ENCODE data around the gene ADCK2.
"Not testable (repeated sequence)": the region's sequence is repeated elsewhere in the genome, so short reads cannot be mapped to it uniquely, and the experiment has no call there.

The ADCK2 gene

GRCh38 chr7:140697447-140698143, 24.9 kb downstream of the ADCK2 start:
- DNase-seq, result no peak
- CTCF ChIA-PET, result no interaction called here
- WGBS (ENCODE audit: insufficient coverage), result 34% methylated on average over 16 of the region's 24 CpGs
- Histone ChIP-seq H3K4me1 (ENCODE audit: control extremely low read depth in 1 of 4, control insufficient read depth in 4 of 4, insufficient read depth in 4 of 4, low read length in 3 of 4) (peaks cover 5 to 21% (median 19%) of the 10 kb centered on the region in 4 experiments), H3K27me3 (replicated peaks in 2 of 5; ENCODE audit: control insufficient read depth in 4 of 5, insufficient read depth in 5 of 5, low read length in 4 of 5) (no peaks in the 10 kb centered on the region), H3K36me3 (ENCODE audit: control insufficient read depth in 4 of 4, insufficient read depth in 4 of 4, low read length in 3 of 4) (peaks cover 0 to 8% (median 3%) of the 10 kb centered on the region in 4 experiments), H3K4me3 (ENCODE audit: control insufficient read depth in 1 of 7, extremely low read depth in 1 of 7, insufficient read depth in 4 of 7, low read depth in 2 of 7, low read length in 6 of 7) (peak overlapping the region; percentile 84 to 96 (median 92)), H3K9me3 (ENCODE audit: control extremely low read depth in 1 of 5, control insufficient read depth in 4 of 5, insufficient read depth in 2 of 5, low read depth in 1 of 5, low read length in 4 of 5) (no peaks in the 10 kb centered on the region), H3K27ac (ENCODE audit: insufficient read depth in 1 of 2, low read depth in 1 of 2, low read length in 2 of 2, poor library complexity in 1 of 2, severe bottlenecking in 2 of 2) (peak overlapping the region; percentile 25 to 91)
- POLR2A ChIA-PET, result no interaction called here

- Histone ChIP-seq H3K27ac (ENCODE audit: insufficient read depth in 1 of 2, low read depth in 1 of 2, low read length in 2 of 2, poor library complexity in 1 of 2, severe bottlenecking in 2 of 2) (no peak overlapping the region), H3K4me1 (ENCODE audit: control extremely low read depth in 1 of 4, control insufficient read depth in 4 of 4, insufficient read depth in 4 of 4, low read length in 3 of 4) (peaks cover 5 to 21% (median 19%) of the 10 kb centered on the region in 4 experiments), H3K27me3 (replicated peaks in 2 of 5; ENCODE audit: control insufficient read depth in 4 of 5, insufficient read depth in 5 of 5, low read length in 4 of 5) (no peaks in the 10 kb centered on the region), H3K36me3 (ENCODE audit: control insufficient read depth in 4 of 4, insufficient read depth in 4 of 4, low read length in 3 of 4) (peaks cover 0 to 14% (median 5%) of the 10 kb centered on the region in 4 experiments), H3K9me3 (ENCODE audit: control extremely low read depth in 1 of 5, control insufficient read depth in 4 of 5, insufficient read depth in 2 of 5, low read depth in 1 of 5, low read length in 4 of 5) (no peaks in the 10 kb centered on the region), H3K4me3 (ENCODE audit: control insufficient read depth in 1 of 7, extremely low read depth in 1 of 7, insufficient read depth in 4 of 7, low read depth in 2 of 7, low read length in 6 of 7) (peak overlapping the region in 2 of 7 experiments; percentile 89 to 94)
- no peak for DNase-seq
- ChIA-PET CTCF (no interaction called here), POLR2A (no interaction called here)
- 97% methylated on average over 8 of the region's 8 CpGs for WGBS (ENCODE audit: insufficient coverage)
Observed at GRCh38 chr7:140698477-140698876, 25.7 kb downstream of the ADCK2 start.

- Histone ChIP-seq H3K9me3 (ENCODE audit: control extremely low read depth in 1 of 5, control insufficient read depth in 4 of 5, insufficient read depth in 2 of 5, low read depth in 1 of 5, low read length in 4 of 5) (no peaks in the 10 kb centered on the region), H3K27me3 (replicated peaks in 2 of 5; ENCODE audit: control insufficient read depth in 4 of 5, insufficient read depth in 5 of 5, low read length in 4 of 5) (no peaks in the 10 kb centered on the region), H3K27ac (ENCODE audit: insufficient read depth in 1 of 2, low read depth in 1 of 2, low read length in 2 of 2, poor library complexity in 1 of 2, severe bottlenecking in 2 of 2) (no peak overlapping the region), H3K4me3 (ENCODE audit: control insufficient read depth in 1 of 7, extremely low read depth in 1 of 7, insufficient read depth in 4 of 7, low read depth in 2 of 7, low read length in 6 of 7) (no peak overlapping the region), H3K36me3 (ENCODE audit: control insufficient read depth in 4 of 4, insufficient read depth in 4 of 4, low read length in 3 of 4) (peaks cover 8 to 33% (median 21%) of the 10 kb centered on the region in 4 experiments), H3K4me1 (ENCODE audit: control extremely low read depth in 1 of 4, control insufficient read depth in 4 of 4, insufficient read depth in 4 of 4, low read length in 3 of 4) (peaks cover 1 to 7% (median 5%) of the 10 kb centered on the region in 4 experiments)
- ChIA-PET CTCF (interaction anchor here (1.3 to 1.6 kb wide), 2 partner anchors 28 to 311 kb away, joined by 3 to 4 read pairs; no protein-coding TSS in a partner anchor), POLR2A (no interaction called here)
- WGBS (ENCODE audit: insufficient coverage), result 100% methylated on average over 7 of the region's 10 CpGs
- no peak for DNase-seq
Observed at GRCh38 chr7:140702774-140703173, 30.0 kb downstream of the ADCK2 start.

- DNase-seq, result no peak
- Histone ChIP-seq H3K4me3 (ENCODE audit: control insufficient read depth in 1 of 7, extremely low read depth in 1 of 7, insufficient read depth in 4 of 7, low read depth in 2 of 7, low read length in 6 of 7) (no peak overlapping the region), H3K4me1 (ENCODE audit: control extremely low read depth in 1 of 4, control insufficient read depth in 4 of 4, insufficient read depth in 4 of 4, low read length in 3 of 4) (no peaks in the 10 kb centered on the region), H3K36me3 (ENCODE audit: control insufficient read depth in 4 of 4, insufficient read depth in 4 of 4, low read length in 3 of 4) (peaks cover 8 to 31% (median 21%) of the 10 kb centered on the region in 4 experiments), H3K27me3 (replicated peaks in 2 of 5; ENCODE audit: control insufficient read depth in 4 of 5, insufficient read depth in 5 of 5, low read length in 4 of 5) (no peaks in the 10 kb centered on the region), H3K27ac (ENCODE audit: insufficient read depth in 1 of 2, low read depth in 1 of 2, low read length in 2 of 2, poor library complexity in 1 of 2, severe bottlenecking in 2 of 2) (no peak overlapping the region), H3K9me3 (ENCODE audit: control extremely low read depth in 1 of 5, control insufficient read depth in 4 of 5, insufficient read depth in 2 of 5, low read depth in 1 of 5, low read length in 4 of 5) (no peaks in the 10 kb centered on the region)
- POLR2A ChIA-PET, result no interaction called here
- CTCF ChIA-PET, result no interaction called here
- 100% methylated on average over 1 of the region's 2 CpGs for WGBS (ENCODE audit: insufficient coverage)
Observed at GRCh38 chr7:140704205-140704604, 31.5 kb downstream of the ADCK2 start.

- WGBS (ENCODE audit: insufficient coverage), result 71% methylated on average over 3 of the region's 5 CpGs
- CTCF ChIA-PET, result interaction anchor here (1.1 kb wide), 1 partner anchor 13 kb away, joined by 3 read pairs; no protein-coding TSS in a partner anchor
Observed at GRCh38 chr7:140707132-140707531, 34.4 kb downstream of the ADCK2 start.

GRCh38 chr7:140708764-140709163, 36.0 kb downstream of the ADCK2 start:
- no CpG with 5 or more reads among the region's 4 CpGs for WGBS (ENCODE audit: insufficient coverage)
- H3K27me3 ChIP-seq (replicated peaks in 2 of 5; ENCODE audit: control insufficient read depth in 4 of 5, insufficient read depth in 5 of 5, low read length in 4 of 5); CTCF ChIA-PET: not testable (repeated sequence)

More at GRCh38 chr7:140707132-140707531, 34.4 kb downstream of the ADCK2 start:
- H3K4me1 ChIP-seq (ENCODE audit: control extremely low read depth in 1 of 4, control insufficient read depth in 4 of 4, insufficient read depth in 4 of 4, low read length in 3 of 4), result no peaks in the 10 kb centered on the region
- DNase-seq, result no peak
- no peak overlapping the region for H3K4me3 ChIP-seq (ENCODE audit: control insufficient read depth in 1 of 7, extremely low read depth in 1 of 7, insufficient read depth in 4 of 7, low read depth in 2 of 7, low read length in 6 of 7)
- POLR2A ChIA-PET, result no interaction called here
- H3K27ac ChIP-seq (ENCODE audit: insufficient read depth in 1 of 2, low read depth in 1 of 2, low read length in 2 of 2, poor library complexity in 1 of 2, severe bottlenecking in 2 of 2), result no peak overlapping the region
- H3K27me3 ChIP-seq (replicated peaks in 2 of 5; ENCODE audit: control insufficient read depth in 4 of 5, insufficient read depth in 5 of 5, low read length in 4 of 5), result no peaks in the 10 kb centered on the region
- H3K9me3 ChIP-seq (ENCODE audit: control extremely low read depth in 1 of 5, control insufficient read depth in 4 of 5, insufficient read depth in 2 of 5, low read depth in 1 of 5, low read length in 4 of 5), result no peaks in the 10 kb centered on the region
- peaks cover 8 to 27% (median 20%) of the 10 kb centered on the region in 4 experiments for H3K36me3 ChIP-seq (ENCODE audit: control insufficient read depth in 4 of 4, insufficient read depth in 4 of 4, low read length in 3 of 4)

GRCh38 chr7:140712392-140712791, 39.6 kb downstream of the ADCK2 start:
- POLR2A ChIA-PET, CTCF ChIA-PET: not testable (repeated sequence)

More at GRCh38 chr7:140708764-140709163, 36.0 kb downstream of the ADCK2 start:
- H3K4me1 ChIP-seq (ENCODE audit: control extremely low read depth in 1 of 4, control insufficient read depth in 4 of 4, insufficient read depth in 4 of 4, low read length in 3 of 4); DNase-seq; H3K9me3 ChIP-seq (ENCODE audit: control extremely low read depth in 1 of 5, control insufficient read depth in 4 of 5, insufficient read depth in 2 of 5, low read depth in 1 of 5, low read length in 4 of 5); H3K4me3 ChIP-seq (ENCODE audit: control insufficient read depth in 1 of 7, extremely low read depth in 1 of 7, insufficient read depth in 4 of 7, low read depth in 2 of 7, low read length in 6 of 7); H3K27ac ChIP-seq (ENCODE audit: insufficient read depth in 1 of 2, low read depth in 1 of 2, low read length in 2 of 2, poor library complexity in 1 of 2, severe bottlenecking in 2 of 2); POLR2A ChIA-PET: not testable (repeated sequence)
- H3K36me3 ChIP-seq (ENCODE audit: control insufficient read depth in 4 of 4, insufficient read depth in 4 of 4, low read length in 3 of 4), result peaks cover 8 to 23% (median 16%) of the 10 kb centered on the region in 4 experiments

More at GRCh38 chr7:140712392-140712791, 39.6 kb downstream of the ADCK2 start:
- H3K36me3 ChIP-seq (ENCODE audit: control insufficient read depth in 4 of 4, insufficient read depth in 4 of 4, low read length in 3 of 4), result peaks cover 0 to 11% (median 6%) of the 10 kb centered on the region in 4 experiments
- not testable (repeated sequence) for DNase-seq; H3K27ac ChIP-seq (ENCODE audit: insufficient read depth in 1 of 2, low read depth in 1 of 2, low read length in 2 of 2, poor library complexity in 1 of 2, severe bottlenecking in 2 of 2); H3K4me3 ChIP-seq (ENCODE audit: control insufficient read depth in 1 of 7, extremely low read depth in 1 of 7, insufficient read depth in 4 of 7, low read depth in 2 of 7, low read length in 6 of 7); H3K9me3 ChIP-seq (ENCODE audit: control extremely low read depth in 1 of 5, control insufficient read depth in 4 of 5, insufficient read depth in 2 of 5, low read depth in 1 of 5, low read length in 4 of 5); H3K4me1 ChIP-seq (ENCODE audit: control extremely low read depth in 1 of 4, control insufficient read depth in 4 of 4, insufficient read depth in 4 of 4, low read length in 3 of 4); H3K27me3 ChIP-seq (replicated peaks in 2 of 5; ENCODE audit: control insufficient read depth in 4 of 5, insufficient read depth in 5 of 5, low read length in 4 of 5)

All from common myeloid progenitor, CD34-positive (primary cell).